ENCODE measurements around the gene TRIM2.

Gene TRIM2

DNA sequence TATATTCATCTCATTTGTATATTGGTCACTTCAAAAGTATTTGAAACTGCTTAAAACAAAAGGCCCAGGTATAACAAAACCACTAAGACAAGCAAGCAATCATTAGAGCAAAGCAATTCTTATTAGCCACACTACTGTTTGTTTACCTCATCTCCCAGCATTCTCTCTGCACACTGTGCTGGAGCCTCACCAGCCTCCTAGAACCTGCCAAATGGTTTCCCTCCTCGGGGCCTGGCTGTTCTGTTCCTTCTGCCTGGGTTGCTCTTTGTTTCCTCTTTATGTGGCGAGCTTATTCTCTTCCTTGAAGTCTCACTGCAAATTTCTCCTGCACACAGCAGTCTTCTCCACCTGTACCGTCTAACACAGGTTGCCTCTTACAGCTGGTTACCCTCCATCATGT, 72.7 kb downstream of the TRIM2 start:
- DNase-seq, result no peak

DNA sequence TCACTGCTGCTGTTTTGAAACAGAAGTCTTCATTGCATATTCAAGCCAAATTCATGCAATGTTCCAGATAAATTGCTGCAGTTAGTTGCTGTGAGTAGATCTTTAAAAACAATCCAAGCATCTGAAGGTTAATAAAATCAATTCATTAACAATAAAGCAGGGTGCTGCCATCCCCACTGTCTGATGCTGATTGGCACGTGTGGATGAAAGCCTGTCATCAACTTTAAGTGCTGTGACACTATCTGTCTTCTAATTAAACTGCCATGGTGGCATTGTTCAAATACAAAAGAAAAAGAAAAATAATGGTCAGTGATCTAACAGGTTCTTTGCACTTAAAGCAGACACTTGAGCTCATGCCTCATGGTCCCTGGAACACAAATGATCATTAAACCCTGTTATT, 77.2 kb downstream of the TRIM2 start:
- no peak for DNase-seq

DNA sequence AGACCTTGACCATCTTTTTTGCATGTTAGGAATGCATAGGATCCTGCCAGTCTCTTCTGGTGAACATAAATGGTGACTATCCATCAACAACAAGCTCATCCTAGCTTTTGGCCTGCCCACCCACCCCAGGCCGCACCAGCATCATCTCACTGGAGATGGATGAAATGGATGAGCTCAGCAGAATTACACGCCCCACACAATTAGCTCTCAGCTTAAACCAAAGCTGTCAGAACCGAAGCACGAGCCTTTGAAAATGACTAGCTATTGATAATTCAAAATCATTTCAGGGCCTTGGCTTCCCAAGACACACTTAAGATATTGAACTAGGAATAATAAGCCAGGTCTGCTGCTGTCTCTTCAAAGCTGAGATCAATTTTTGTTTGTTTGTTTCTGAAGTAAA, 77.8 kb downstream of the TRIM2 start:
- DNase-seq, result no peak

DNA sequence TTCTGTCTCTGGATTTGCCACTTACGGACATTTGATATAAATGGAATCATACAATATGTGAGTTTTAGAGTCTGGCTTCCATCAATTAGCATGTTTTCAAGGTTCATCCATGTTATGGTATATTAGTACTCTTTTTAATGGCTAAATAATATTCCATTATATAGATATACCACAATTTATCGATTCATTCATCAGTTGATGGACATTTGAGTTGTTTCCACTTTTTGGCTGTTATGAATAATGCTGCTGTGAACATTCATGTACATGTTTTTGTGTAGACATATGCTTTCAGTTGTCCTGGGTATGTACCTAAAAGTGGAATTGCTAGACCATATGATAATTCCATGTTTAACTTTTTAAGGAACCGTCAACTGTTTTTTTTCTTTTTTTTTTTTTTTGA, 79.0 kb downstream of the TRIM2 start:
- DNase-seq, result no peak

DNA sequence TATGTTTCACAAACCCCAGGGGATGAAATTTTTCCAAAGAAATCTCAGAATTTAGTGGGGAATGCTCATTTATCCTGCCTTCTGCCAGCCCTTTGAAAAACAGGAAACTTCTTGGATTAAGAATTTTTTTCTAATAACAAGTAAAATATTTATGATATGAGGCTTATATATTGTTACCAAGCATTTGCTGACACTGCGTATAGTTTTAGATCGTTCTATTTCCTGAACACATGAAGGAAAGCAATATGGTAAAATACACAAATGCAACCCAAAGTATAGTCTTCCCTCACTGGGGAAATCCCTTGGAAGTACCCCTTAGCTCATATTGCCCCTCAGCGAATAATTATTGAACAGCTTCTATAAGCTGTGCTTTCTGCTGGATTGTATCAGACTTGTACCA, 85.9 kb downstream of the TRIM2 start:
- no peak for DNase-seq

DNA sequence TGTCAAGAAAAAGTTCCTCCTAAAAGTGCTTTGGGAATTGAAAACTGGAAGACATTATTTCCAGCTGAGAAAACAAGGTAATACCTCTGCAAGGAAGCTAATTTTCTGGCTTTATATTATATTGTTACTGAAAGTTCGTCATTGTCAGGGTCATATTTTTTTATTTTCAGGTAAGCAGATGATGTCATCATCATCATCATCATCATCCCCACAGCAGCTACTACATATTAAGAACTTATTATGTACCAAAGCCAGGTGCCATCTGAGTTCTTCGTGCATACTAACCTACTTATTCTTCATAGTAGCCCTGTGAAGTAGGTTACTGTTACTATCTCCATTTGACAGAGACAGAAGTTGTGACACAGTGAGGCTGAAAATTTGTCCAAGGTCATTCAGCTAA, 87.3 kb downstream of the TRIM2 start:
- DNase-seq, result no peak

DNA sequence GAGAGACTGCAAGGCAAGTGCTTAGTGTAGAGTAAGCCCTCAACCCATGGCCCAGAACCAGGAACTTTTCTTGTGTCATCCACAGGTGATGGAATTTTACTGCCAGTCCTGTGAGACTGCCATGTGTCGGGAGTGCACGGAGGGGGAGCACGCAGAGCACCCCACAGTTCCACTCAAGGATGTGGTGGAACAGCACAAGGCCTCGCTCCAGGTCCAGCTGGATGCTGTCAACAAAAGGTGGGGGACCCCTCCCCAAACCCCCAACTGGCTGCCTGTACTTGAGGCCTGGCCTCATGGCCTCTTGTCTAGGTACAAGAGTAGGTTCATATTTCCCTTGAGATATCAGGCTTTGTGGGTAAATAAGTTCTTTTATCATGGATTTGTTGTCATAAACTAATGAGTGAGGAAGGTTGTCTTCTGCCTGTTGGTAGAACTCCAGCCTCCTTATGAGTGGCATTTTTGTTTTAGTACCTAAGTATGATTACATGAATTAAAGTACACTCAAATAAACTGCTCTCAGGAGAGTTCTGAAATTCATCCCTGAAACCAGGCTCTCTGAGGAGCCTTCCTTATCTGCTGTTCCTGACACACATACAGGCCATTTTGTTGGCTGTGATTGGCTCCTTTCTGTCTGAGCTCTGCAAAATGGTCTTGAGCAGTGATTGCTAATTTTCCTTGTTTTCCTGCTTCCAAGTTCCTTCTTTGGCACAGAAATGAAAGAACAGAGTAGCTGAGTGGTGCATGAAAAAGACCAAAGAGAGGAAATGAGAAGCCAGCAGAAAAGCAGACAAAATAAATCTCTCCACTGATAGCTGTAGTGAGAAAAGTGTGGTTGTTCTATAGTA, 88.9 kb downstream of the TRIM2 start:
- no peak for DNase-seq

DNA sequence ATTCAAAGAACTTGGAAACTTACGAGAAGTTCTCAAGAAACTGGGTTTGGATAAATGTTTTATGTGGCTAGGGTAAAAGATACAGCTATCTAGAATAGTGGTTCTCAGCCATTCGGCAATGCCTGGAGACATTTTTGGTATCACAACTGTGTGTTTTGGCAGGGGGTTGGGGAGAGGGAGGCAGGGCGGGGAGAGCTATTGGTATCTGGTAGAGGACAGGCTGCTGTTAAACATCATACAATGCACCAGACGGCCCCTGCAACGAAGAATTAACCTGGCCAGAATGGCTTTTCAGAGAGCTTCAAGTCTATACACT, 89.5 kb downstream of the TRIM2 start:
- no peak for DNase-seq

DNA sequence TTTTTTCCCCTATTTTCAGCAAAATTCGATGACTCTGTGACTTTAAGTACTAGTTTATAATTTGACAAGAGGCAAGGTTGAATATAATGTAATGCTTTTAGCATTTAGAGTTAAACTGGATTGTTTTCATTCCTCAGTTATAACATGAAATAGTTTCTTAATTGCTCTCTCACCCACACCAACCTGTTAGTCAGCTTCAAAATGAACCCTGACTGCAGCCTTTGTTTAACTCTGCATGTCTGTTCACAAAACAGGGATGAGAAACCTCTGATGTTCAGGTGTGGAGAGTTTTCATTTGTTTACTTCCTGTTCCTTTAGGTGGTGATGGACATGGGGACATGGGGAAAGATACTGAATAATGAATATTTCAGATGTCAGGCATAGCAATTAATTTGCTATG, 90.4 kb downstream of the TRIM2 start:
- DNase-seq, result no peak

DNA sequence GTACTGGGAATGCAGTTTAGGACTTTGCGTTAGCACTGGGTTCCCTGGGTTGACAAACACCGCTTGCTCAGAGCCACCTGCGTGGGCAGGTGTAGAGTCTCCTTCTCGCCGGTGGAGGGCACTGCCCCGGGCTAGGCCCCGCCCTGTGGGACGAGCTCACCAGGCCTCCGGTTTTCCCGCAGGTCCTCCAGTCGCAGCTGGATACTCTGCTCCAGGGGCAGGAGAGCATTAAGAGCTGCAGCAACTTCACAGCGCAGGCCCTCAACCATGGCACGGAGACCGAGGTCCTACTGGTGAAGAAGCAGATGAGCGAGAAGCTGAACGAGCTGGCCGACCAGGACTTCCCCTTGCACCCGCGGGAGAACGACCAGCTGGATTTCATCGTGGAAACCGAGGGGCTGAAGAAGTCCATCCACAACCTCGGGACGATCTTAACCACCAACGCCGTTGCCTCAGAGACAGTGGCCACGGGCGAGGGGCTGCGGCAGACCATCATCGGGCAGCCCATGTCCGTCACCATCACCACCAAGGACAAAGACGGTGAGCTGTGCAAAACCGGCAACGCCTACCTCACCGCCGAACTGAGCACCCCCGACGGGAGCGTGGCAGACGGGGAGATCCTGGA, 91.0 kb downstream of the TRIM2 start:
- no peak for DNase-seq

DNA sequence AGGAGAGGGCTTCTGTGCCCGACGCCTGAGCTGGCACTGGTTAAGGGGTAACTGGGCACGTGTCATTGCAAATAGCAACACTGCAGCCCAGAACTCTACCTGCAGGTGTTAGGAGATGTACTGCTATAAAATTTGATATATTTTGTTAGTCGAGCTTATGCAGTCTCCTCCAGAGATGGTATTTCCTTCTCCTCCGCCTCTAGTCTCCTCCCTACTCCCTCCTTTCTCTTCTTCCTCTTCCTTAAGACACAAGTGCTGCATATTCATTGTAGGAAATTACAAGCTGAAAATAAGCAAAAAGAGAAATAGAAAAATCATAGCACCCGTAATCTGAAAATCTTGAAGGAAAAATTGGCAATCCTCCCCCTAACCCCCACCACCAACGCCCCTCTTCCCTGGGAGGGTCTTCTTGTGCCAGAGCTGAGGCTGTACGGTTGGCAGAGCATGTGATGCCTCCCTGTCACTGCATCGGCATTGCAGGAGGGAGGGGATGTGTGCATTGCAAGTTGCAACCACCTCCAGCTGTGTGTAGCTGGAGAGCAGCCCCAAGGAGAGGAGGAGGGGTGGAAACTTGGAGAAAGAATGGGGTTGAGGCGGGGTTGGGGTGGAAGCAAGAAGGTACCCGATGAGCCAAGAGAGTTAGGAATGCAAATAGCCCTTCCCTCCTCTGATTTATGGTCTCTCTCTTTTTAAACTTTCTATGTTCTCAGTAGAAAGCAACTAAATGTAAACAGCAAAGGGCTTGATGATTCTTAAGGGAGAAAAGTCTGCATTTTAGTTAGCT, 92.0 kb downstream of the TRIM2 start:
- no peak for DNase-seq

DNA sequence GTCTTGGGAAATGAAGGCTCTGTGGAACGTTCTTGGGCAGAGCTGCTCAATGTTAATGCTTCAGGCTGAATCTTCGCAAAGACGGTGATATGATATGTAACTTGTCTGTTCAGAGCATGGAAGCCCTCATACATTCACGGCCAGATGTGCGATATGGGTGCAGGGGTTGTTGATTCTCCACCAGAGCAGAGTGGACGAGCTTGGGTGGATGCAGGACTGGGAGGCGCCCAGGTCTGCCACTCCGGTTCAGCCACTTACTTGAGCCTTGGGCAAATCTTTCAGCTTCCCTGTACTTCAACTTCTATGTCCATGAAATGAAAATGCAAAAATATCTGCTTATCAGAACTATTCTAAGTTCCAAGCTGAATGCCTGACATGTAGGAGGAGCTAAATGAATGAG, 92.9 kb downstream of the TRIM2 start:
- DNase-seq, result no peak

DNA sequence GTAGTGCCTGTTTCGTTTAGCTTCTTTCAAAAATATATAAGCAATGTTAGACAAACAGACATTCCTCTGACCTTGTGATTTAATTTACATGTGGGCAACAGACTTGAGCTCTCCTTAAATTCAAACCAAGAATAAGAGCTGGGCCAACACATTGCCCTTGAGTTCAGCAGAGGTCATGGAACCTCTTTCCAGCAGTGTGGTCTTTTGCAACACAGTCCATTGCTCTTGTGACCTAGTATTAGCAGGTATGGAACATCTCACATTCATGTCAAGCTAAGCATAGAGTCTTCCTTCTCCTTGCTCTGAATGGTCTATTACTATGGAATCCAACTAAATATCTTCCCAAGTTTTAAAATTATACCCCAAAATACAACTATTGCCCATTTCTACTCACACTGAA, 106.5 kb downstream of the TRIM2 start:
- DNase-seq, result no peak

DNA sequence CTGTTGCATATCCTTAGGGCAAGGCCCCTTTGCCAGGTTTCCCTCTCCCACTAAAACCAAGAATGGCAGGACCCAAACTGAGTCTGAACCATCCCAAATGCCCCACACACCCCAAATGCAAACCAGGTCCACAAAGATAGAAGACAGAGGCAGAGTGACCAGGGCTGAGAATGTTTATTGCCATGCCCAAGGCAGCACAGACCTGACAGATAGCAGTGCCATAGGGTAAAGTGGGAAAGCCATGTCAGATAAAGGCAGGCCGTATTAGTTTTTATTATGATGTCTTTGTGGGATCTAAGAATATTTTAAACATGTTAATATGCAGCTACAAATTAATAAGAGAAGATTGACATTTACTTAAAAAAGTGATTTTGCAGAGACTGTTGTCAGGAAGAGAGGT, 110.7 kb downstream of the TRIM2 start:
- DNase-seq, result no peak

DNA sequence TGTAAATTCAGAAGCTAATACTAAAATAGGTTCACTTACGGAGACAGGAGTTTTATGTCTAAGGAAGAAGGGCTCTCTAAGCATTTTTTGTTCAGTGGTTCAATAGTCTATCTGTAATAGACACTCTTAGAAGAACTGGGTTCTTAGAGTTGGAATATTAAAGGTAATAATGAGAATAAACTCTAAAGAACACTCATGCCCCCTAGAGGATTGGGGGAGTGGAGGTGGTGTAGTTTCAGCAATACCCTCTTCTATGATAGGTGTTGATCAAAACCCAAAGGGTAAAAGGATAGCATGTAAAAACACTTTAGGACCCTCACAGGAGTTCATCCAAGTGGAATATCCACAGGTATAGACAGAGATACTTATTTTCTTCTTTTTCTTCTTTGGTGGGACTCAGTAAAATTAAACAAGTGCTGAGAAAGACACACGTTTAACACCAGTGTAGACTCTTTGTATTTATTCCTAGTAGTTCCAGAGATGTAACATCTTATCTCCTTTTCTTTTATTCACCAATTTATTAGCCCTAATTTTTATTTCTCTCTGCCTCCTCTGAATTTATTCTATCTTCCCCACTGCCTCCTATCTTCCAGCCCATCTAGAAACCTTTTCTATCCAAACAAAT, 114.6 kb downstream of the TRIM2 start:
- DNase-seq, result peak; percentile 33 to 55

DNA sequence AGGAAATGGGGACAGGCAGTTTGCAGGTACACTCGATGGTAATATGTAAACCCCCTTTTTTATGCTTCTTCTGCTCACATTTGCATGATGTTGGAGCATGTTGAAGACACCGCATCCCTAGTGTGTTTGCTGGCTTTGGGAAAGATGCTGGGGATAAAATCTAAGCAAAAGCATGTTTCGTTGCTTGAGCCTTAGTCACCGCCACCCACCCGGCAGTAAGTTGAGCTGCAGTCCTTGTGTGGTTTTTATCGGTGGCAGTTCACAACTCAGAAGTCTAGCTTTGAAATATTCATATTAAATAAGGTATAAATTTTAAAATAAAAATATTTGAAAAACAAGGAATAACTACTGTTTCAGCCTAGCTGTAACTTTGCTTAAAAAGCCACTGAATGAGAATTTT, 118.5 kb downstream of the TRIM2 start:
- DNase-seq, result no peak

DNA sequence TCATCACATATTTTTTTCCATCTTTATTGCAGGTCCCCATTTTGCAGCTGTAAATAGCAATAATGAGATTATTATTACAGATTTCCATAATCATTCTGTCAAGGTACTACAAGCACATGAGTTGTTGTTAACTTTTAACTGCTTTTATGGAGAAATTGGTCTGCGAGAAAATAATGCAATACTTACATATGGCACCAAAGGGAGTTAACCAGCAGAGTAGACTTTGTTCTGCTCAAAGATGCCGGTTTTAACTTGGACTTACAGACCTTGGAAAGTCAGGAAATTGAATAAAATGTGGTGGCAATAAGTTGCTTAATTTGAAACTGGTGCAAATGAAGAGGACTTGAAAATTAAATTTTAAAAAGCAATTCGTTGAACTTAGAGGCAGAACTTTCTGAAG, 119.8 kb downstream of the TRIM2 start:
- no peak for DNase-seq

DNA sequence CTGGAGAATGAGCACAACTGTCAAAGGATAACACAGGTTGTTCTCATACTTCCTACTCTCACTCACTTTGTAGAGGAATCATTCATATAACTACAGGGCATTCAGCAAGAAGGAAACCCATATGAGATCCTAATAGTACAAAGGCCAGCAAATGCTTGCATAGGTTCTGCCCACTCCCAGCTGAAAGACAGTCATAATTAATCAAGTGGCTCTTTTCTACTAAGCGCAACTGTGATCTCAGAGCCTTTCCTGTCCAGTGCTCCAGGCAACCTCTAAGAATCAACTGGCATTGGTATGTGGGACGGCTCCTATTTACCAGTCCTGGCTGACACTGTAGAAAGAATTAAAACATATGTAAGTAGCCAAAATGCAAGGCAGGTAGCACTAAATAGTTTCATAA, 121.3 kb downstream of the TRIM2 start:
- DNase-seq, result no peak

DNA sequence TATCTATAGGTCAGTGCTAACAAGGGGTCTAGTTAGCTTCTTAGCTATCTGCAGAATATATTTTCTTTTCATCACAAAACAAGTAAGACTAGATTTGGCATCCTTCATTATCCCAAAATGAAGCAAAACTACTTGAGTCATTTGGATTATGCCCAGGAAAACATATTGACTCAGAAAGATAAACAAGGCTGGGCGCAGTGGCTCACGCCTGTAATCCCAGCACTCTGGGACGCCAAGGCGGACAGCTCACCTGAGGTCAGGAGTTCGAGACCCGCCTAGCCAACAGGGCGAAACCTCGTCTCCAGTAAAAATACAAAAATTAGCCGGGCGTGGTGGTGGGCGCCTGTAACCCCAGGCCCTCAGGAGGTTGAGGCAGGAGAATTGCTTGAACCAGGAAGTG, 122.3 kb downstream of the TRIM2 start:
- DNase-seq, result no peak

DNA sequence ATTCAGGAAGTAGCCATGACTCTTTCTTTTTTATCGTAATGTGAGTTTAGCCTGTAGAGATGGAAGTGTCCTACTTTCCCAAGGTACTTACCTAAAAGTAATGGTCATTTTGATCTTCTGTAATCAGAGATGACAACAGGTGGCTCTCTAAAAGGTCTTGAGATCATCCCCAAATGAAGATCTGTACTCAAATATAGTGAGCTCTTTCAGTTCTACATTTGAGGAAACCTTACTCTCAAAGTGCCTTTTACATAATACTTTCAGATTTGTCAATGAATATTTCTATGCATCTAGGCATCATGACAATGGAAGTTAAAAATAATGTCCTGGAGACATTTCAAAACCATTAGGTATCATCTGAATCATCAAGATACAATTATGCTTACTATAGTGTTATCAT, 123.0 kb downstream of the TRIM2 start:
- no peak for DNase-seq

DNA sequence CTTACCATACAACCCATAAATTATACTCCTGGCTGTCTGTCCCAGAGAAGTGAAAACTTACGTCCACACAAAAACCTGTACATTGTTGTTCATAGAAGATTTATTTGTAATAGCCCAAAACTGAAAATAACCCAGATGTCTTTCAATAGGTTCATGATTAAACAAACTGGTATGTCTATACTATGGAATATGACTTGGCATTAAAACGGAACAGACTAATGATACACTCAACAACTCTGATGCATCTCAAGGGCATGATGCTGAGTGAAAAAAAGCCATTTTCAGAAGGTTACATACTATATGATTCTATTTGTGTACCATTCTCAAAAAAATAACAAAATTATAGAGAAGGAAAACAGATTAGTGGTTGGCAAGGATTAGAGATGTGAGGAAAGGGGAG, 128.7 kb downstream of the TRIM2 start:
- DNase-seq, result no peak

DNA sequence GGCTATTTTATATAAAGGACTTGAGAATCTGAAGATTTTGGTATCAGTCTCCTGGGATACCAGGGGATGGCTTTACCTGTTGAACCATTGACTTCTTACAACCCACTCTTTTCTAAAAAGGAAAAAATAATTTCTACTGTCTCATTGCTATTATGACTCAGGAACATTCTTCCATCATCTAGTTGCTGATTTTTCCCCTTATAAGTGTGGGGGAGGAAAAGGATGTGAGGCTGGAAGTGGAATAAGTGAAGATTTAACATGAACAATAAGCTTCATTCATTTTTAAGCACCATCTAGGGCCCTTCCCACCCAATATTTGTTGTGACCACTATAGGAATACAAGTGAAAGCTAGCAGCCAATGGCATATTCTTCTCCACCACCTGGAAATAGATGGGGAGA, 129.6 kb downstream of the TRIM2 start:
- no peak for DNase-seq

DNA sequence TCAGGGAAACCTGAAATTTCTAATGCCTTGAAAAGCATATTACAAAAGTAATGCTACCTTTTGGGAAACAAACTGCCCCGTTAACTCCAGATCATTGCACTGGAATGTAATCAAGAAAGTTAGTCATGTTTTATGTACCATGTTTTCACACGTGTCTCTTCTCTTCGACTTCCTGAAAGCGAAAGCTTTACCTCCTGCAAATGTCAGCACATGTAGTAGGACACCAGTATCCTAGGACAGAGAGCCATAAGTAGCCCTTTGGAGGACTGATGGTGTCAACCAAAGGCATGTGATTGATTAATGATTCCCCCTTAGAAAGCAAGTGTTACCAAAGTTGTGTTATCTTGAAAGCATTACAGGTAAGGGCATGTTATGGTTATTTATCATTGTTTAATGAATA, 131.4 kb downstream of the TRIM2 start:
- DNase-seq, result no peak

DNA sequence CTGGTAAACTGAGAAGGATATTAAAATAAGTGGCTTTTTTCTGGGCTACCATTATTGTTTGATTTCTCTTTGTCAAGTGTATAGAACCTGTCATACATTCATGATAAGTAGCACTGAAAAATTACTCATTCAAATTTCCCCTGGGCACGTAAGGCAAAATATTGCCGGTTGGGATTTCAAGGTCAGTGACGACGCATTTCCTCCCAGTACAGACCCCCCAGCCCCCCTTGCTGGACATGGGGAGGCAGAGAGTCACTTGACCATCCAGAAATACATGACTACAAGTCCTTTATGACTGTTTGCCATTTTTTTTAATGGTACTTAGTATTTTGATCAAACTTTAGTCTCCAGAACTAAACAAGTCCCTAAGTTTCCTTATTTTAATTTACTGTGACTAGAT, 133.4 kb downstream of the TRIM2 start:
- DNase-seq, result no peak

All from inflammatory macrophage (primary cell).